NCI-H187 (cell line): ENCODE measurements around the gene SPO11.

Experiments
- DNase-seq, 2 experiments: peaks; one replicate each; lab custom pipeline; 2025; lab: John Stamatoyannopoulos, UW

Gene SPO11

GRCh38 chr20:57310821-57311514, 18.6 kb upstream of the SPO11 start:
- DNase-seq, result no peak

- DNase-seq, result no peak
Observed at GRCh38 chr20:57312138-57312537, 17.5 kb upstream of the SPO11 start.

- DNase-seq, result no peak
Observed at GRCh38 chr20:57313230-57313629, 16.4 kb upstream of the SPO11 start.

- DNase-seq, result no peak
Observed at GRCh38 chr20:57313951-57314350, 15.7 kb upstream of the SPO11 start.

- DNase-seq, result no peak
Observed at GRCh38 chr20:57315083-57315975, 14.3 kb upstream of the SPO11 start.

- no peak for DNase-seq
Observed at GRCh38 chr20:57315976-57316480, 13.6 kb upstream of the SPO11 start.

GRCh38 chr20:57316795-57317201, 12.8 kb upstream of the SPO11 start:
- no peak for DNase-seq

GRCh38 chr20:57317316-57317788, 12.3 kb upstream of the SPO11 start:
- no peak for DNase-seq

GRCh38 chr20:57317789-57318371, 11.7 kb upstream of the SPO11 start:
- DNase-seq, result no peak

- no peak for DNase-seq
Observed at GRCh38 chr20:57319584-57319983, 10.0 kb upstream of the SPO11 start.

GRCh38 chr20:57320358-57320757, 9.2 kb upstream of the SPO11 start:
- no peak for DNase-seq

GRCh38 chr20:57321142-57321541, 8.5 kb upstream of the SPO11 start:
- no peak for DNase-seq

- no peak for DNase-seq
Observed at GRCh38 chr20:57322476-57322875, 7.1 kb upstream of the SPO11 start.

- DNase-seq, result no peak
Observed at GRCh38 chr20:57323034-57323433, 6.6 kb upstream of the SPO11 start.

GRCh38 chr20:57325632-57326356, 3.8 kb upstream of the SPO11 start:
- DNase-seq, result no peak

GRCh38 chr20:57326667-57327455, 2.7 kb upstream of the SPO11 start:
- DNase-seq, result peak; percentile 7 to 74

GRCh38 chr20:57327820-57328219, 1.8 kb upstream of the SPO11 start:
- DNase-seq, result no peak

- no peak for DNase-seq
Observed at GRCh38 chr20:57330998-57331397, 1.4 kb downstream of the SPO11 start.

- DNase-seq, result no peak
Observed at GRCh38 chr20:57332105-57333089, 2.8 kb downstream of the SPO11 start.

- no peak for DNase-seq
Observed at GRCh38 chr20:57335392-57335791, 5.8 kb downstream of the SPO11 start.
